Measurements from ENCODE around the gene EHD1. TPM values are rescaled to one million over a fixed set of nuclear protein-coding genes. Genes with fewer than 3 reads are reported as not detected.

EHD1 gene
- total and polyA plus RNA-seq, 2 of the 4 experiments (the other 2 are of a cell fraction), result 107 to 209 TPM

- Histone ChIP-seq H3K18ac (ENCODE audit: low read depth, low read length) (no peak overlapping the region), H4K5ac (ENCODE audit: low read depth, low read length) (no peak overlapping the region), H2AFZ (replicated peaks; ENCODE audit: low read length, poor library complexity) (no peak overlapping the region), H4K8ac (ENCODE audit: low read depth in 2 of 2, low read length in 2 of 2) (no peak overlapping the region), H2BK5ac (ENCODE audit: low read depth, low read length, poor library complexity, severe bottlenecking) (no peak overlapping the region), H3K9me1 (ENCODE audit: insufficient read depth, low read length) (no peaks in the 10 kb centered on the region), H3K9ac (ENCODE audit: low read depth, low read length) (no peak overlapping the region), H3K4me3 (ENCODE audit: insufficient read depth, low read depth, low read length) (no peak overlapping the region), H2AK9ac (replicated peaks; ENCODE audit: low read depth, low read length, poor library complexity) (no peak overlapping the region), H3K79me1 (ENCODE audit: low read depth in 1 of 2, low read length in 2 of 2) (no peaks in the 10 kb centered on the region), H4K91ac (ENCODE audit: insufficient read depth, low read depth, low read length) (no peak overlapping the region), H4K20me1 (ENCODE audit: insufficient read depth, low read length) (no peaks in the 10 kb centered on the region), H2AK5ac (ENCODE audit: low read depth, low read length) (no peak overlapping the region), H3K23ac (ENCODE audit: low read depth, low read length) (no peak overlapping the region), H2BK120ac (ENCODE audit: low read depth, low read length) (no peak overlapping the region), H3K27ac (ENCODE audit: insufficient read depth, low read length) (no peak overlapping the region), H3K4me2 (ENCODE audit: low read depth, low read length) (no peak overlapping the region), H3K14ac (replicated peaks; ENCODE audit: low read depth, low read length) (no peak overlapping the region), H3K36me3 (ENCODE audit: control insufficient read depth, insufficient read depth, low read length) (no peaks in the 10 kb centered on the region), H3K27me3 (ENCODE audit: control insufficient read depth, insufficient read depth, low read length) (peaks cover 37% of the 10 kb centered on the region), H3K56ac (ENCODE audit: extremely low read depth, insufficient read depth, low read length) (no peak overlapping the region), H3K4ac (ENCODE audit: low read depth, low read length) (no peak overlapping the region), H2BK20ac (ENCODE audit: low read depth, low read length) (no peak overlapping the region), H3K4me1 (ENCODE audit: control insufficient read depth, insufficient read depth, low read length) (no peaks in the 10 kb centered on the region), H3K9me3 (ENCODE audit: control insufficient read depth, insufficient read depth, low read length) (no peaks in the 10 kb centered on the region), H2BK15ac (ENCODE audit: low read depth, low read length) (no peak overlapping the region)
- dilution Hi-C loops (cut with HindIII; ENCODE audit: low sequenced_read_pairs, unreplicated experiment), result no loop called here
- intact Hi-C loops (cut with micrococcal nuclease), result no loop called here
- 91% methylated on average over 5 of the region's 7 CpGs; no CpG with 5 or more reads in 1 of the 2 experiments for WGBS, 2 experiments (ENCODE audit: extremely low coverage in 2 of 2, insufficient read length in 1 of 2)
- ChIA-PET POLR2A (ENCODE audit: unreplicated experiment) (no interaction called here), CTCF (no interaction called here)
- DNase-seq, result no peak
- TF ChIP-seq CHD1 (IDR thresholded peaks at IDR 0.05; ENCODE audit: low read depth, low read length) (no peak), RFX5 (IDR thresholded peaks at IDR 0.05; ENCODE audit: low read depth, low read length) (no peak), BHLHE40 (IDR thresholded peaks at IDR 0.05; ENCODE audit: low read depth, low read length) (no peak), CTCF (conservative IDR thresholded peaks at IDR 0.05; ENCODE audit: low read depth, low read length) (no peak), MAZ (IDR thresholded peaks at IDR 0.05; ENCODE audit: borderline replicate concordance, low read depth, low read length) (no peak), RAD21 (IDR thresholded peaks at IDR 0.05; ENCODE audit: low read length) (no peak), NFE2L2 (IDR thresholded peaks at IDR 0.05; ENCODE audit: low read depth, low read length) (no peak), RCOR1 (IDR thresholded peaks at IDR 0.05; ENCODE audit: insufficient replicate concordance, low read length) (no peak), SMC3 (IDR thresholded peaks at IDR 0.05; ENCODE audit: low read depth, low read length) (no peak), POLR2A (IDR thresholded peaks at IDR 0.05; ENCODE audit: low read depth, low read length) (no peak), FOS (IDR thresholded peaks at IDR 0.05; ENCODE audit: low read depth, low read length) (no peak), MXI1 (IDR thresholded peaks at IDR 0.05; ENCODE audit: borderline replicate concordance, low read depth, low read length) (no peak), MAFK (IDR thresholded peaks at IDR 0.05; ENCODE audit: low read depth, low read length) (no peak), CEBPB (IDR thresholded peaks at IDR 0.05; ENCODE audit: low read depth, low read length) (no peak)
- TF ChIP-seq, protein P1, sequence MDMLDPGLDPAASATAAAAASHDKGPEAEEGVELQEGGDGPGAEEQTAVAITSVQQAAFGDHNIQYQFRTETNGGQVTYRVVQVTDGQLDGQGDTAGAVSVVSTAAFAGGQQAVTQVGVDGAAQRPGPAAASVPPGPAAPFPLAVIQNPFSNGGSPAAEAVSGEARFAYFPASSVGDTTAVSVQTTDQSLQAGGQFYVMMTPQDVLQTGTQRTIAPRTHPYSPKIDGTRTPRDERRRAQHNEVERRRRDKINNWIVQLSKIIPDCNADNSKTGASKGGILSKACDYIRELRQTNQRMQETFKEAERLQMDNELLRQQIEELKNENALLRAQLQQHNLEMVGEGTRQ (IDR thresholded peaks at IDR 0.05; ENCODE audit: low read depth, low read length), result no peak
- TF ChIP-seq, protein P2, sequence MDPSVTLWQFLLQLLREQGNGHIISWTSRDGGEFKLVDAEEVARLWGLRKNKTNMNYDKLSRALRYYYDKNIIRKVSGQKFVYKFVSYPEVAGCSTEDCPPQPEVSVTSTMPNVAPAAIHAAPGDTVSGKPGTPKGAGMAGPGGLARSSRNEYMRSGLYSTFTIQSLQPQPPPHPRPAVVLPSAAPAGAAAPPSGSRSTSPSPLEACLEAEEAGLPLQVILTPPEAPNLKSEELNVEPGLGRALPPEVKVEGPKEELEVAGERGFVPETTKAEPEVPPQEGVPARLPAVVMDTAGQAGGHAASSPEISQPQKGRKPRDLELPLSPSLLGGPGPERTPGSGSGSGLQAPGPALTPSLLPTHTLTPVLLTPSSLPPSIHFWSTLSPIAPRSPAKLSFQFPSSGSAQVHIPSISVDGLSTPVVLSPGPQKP (IDR thresholded peaks at IDR 0.05; ENCODE audit: borderline replicate concordance, low read depth, low read length), result no peak
- ATAC-seq (ENCODE audit: low read depth), result no peak
- no TSS peak for BruUV-seq (replicated peaks)
- in situ Hi-C loops (cut with MboI; ENCODE audit: low sequenced_read_pairs), result no loop called here
These were observed 52.4 kb downstream of the EHD1 start for GRCh38 chr11:64826062-64826461.

Measured in IMR-90 (cell line).